HG03439 (cell line): ENCODE measurements around the gene SYNE1.

Experiments used
- ATAC-seq: cut with Tn5 transposase; IDR thresholded peaks from one replicate; pipeline ENCODE4 v1.9.1; 2021; ENCODE audit warnings: mild to moderate bottlenecking, moderate library complexity; ENCODE audit not compliant: unreplicated experiment

The SYNE1 gene

GRCh38 chr6:152206072-152206818 lies 430.9 kb downstream of the SYNE1 start:
- no peak for ATAC-seq

- ATAC-seq, result no peak
Observed at GRCh38 chr6:152204591-152204990, 432.6 kb downstream of the SYNE1 start.

- no peak for ATAC-seq
Observed at GRCh38 chr6:152201120-152201519, 436.0 kb downstream of the SYNE1 start.

- no peak for ATAC-seq
Observed at GRCh38 chr6:152195896-152196295, 441.3 kb downstream of the SYNE1 start.

- no peak for ATAC-seq
Observed at GRCh38 chr6:152189736-152190135, 447.4 kb downstream of the SYNE1 start.

GRCh38 chr6:152188011-152188410 lies 449.2 kb downstream of the SYNE1 start:
- ATAC-seq, result no peak

GRCh38 chr6:152186840-152187239 lies 450.3 kb downstream of the SYNE1 start:
- no peak for ATAC-seq

GRCh38 chr6:152184917-152185574 lies 452.1 kb downstream of the SYNE1 start:
- peak; percentile 47 for ATAC-seq

- peak; percentile 46 for ATAC-seq
Observed at GRCh38 chr6:152184573-152184916, 452.6 kb downstream of the SYNE1 start.

GRCh38 chr6:152180601-152181000 lies 456.6 kb downstream of the SYNE1 start:
- no peak for ATAC-seq

- ATAC-seq, result no peak
Observed at GRCh38 chr6:152176268-152176667, 460.9 kb downstream of the SYNE1 start.

- ATAC-seq, result no peak
Observed at GRCh38 chr6:152173957-152174356, 463.2 kb downstream of the SYNE1 start.

- no peak for ATAC-seq
Observed at GRCh38 chr6:152173321-152173720, 463.8 kb downstream of the SYNE1 start.

GRCh38 chr6:152170702-152171667 lies 466.2 kb downstream of the SYNE1 start:
- ATAC-seq, result peak; percentile 95

GRCh38 chr6:152170313-152170701 lies 466.9 kb downstream of the SYNE1 start:
- no peak for ATAC-seq

GRCh38 chr6:152167641-152168603 lies 469.2 kb downstream of the SYNE1 start:
- ATAC-seq, result no peak

GRCh38 chr6:152166897-152167296 lies 470.3 kb downstream of the SYNE1 start:
- no peak for ATAC-seq

- ATAC-seq, result no peak
Observed at GRCh38 chr6:152166497-152166896, 470.7 kb downstream of the SYNE1 start.

GRCh38 chr6:152164957-152165356 lies 472.2 kb downstream of the SYNE1 start:
- no peak for ATAC-seq

- no peak for ATAC-seq
Observed at GRCh38 chr6:152161501-152161900, 475.7 kb downstream of the SYNE1 start.
